HepG2 (cell line): ENCODE data around the gene YWHAQ. TPM values are rescaled to one million over a fixed set of nuclear protein-coding genes. Genes with fewer than 3 reads are reported as not detected.
"Not testable (repeated sequence)": the region's sequence is repeated elsewhere in the genome, so short reads cannot be mapped to it uniquely, and the experiment has no call there.

Experiments
- ATAC-seq: fragments of 200-7000 bp; cut with Tn5 transposase; 3 replicates; pipeline ENCODE4 v1.9.1; 2020; ENCODE audit warnings: mild to moderate bottlenecking, moderate library complexity
- BruUV-seq: library from RNA; stranded (reverse); fragments of 400-500 nt; replicated peaks from 2 replicates; lab custom pipeline; 2021; lab: Mats Ljungman, UMichigan
- CTCF ChIA-PET: fragments of 300-600 bp; formaldehyde crosslinking; extraction: SDS; loops from one replicate; lab custom pipeline; 2021; ENCODE audit warnings: low total read pairs, inconsistent platforms, low intra/inter-chr PET ratio; lab: Yijun Ruan, JAX
- POLR2A ChIA-PET: fragments of 350-600 bp; sonication (Branson Sonifier 250); formaldehyde crosslinking; loops from one replicate; lab custom pipeline; 2020; ENCODE audit warnings: antibody characterized with exemption, inconsistent platforms; lab: Yijun Ruan, JAX
- DNase-seq: peaks from one replicate; pipeline ENCODE4 v3.0.0-alpha.2; 2015; ENCODE audit warnings: low spot score
- FAIRE-seq: peaks from 3 replicates; lab custom pipeline; 2011; peaks lifted over from hg19 to GRCh38; lab: Jason Lieb, UNC
- H2AFZ ChIP-seq: one replicate; pipeline ENCODE4 v1.6.1; 2011; ENCODE audit warnings: low read length, inconsistent platforms
- H3K27ac ChIP-seq: fragments of 300-600 bp; 3 replicates; pipeline ENCODE4 v1.8.0; 2011; ENCODE audit warnings: mixed run types, mild to moderate bottlenecking, mixed read lengths, low read length, inconsistent platforms; ENCODE audit not compliant: insufficient read depth; ENCODE audit errors: extremely low read length
- H3K27me3 ChIP-seq, 2 experiments: fragments of 200-600 bp in 1 of 2; 2 replicates in 1 of 2; 3 replicates in 1 of 2; pipeline versions ENCODE4 v1.6.0 to v1.8.0; 2011; ENCODE audit warnings: low read length in 2 of 2, mild to moderate bottlenecking in 2 of 2, moderate library complexity in 2 of 2, inconsistent platforms in 1 of 2; ENCODE audit not compliant: insufficient read depth in 2 of 2, control insufficient read depth in 1 of 2
- H3K36me3 ChIP-seq, 2 experiments: fragments of 200-600 bp in 1 of 2; replicated peaks in 1 of 2; 2 replicates in 1 of 2; 3 replicates in 1 of 2; pipeline versions ENCODE4 v1.5.1 to v1.8.0; 2011; ENCODE audit warnings: low read length in 2 of 2, inconsistent platforms in 1 of 2; ENCODE audit not compliant: insufficient read depth in 2 of 2, control insufficient read depth in 1 of 2
- H3K4me1 ChIP-seq: 2 replicates; pipeline ENCODE4 v1.5.1; 2012; ENCODE audit warnings: low read length, inconsistent platforms; ENCODE audit not compliant: insufficient read depth
- H3K4me2 ChIP-seq: 2 replicates; pipeline ENCODE4 v1.6.0; 2011; ENCODE audit warnings: low read depth, low read length, inconsistent platforms
- H3K4me3 ChIP-seq, 3 experiments: fragments of 200-600 bp in 1 of 3; sonication (generic), shearing (Covaris generic) in 1 of 3; replicated peaks in 1 of 3; 2 replicates each; pipeline ENCODE4 v1.5.1; 2011 to 2016; ENCODE audit warnings: low read length in 3 of 3, inconsistent platforms in 2 of 3, low read depth in 2 of 3, mild to moderate bottlenecking in 2 of 3, control low read depth in 1 of 3, mixed read lengths in 1 of 3; ENCODE audit not compliant: insufficient read depth in 1 of 3
- H3K79me2 ChIP-seq: one replicate; pipeline ENCODE4 v1.6.1; 2011; ENCODE audit warnings: low read length, inconsistent platforms; ENCODE audit not compliant: insufficient read depth
- H3K9ac ChIP-seq: 2 replicates; pipeline ENCODE4 v1.6.0; 2011; ENCODE audit warnings: mild to moderate bottlenecking, low read depth, low read length, inconsistent platforms; ENCODE audit not compliant: insufficient read depth
- H3K9me3 ChIP-seq: 2 replicates; pipeline ENCODE4 v1.5.1; 2012; ENCODE audit warnings: mild to moderate bottlenecking, low read length
- H4K20me1 ChIP-seq: 2 replicates; pipeline ENCODE4 v1.6.0; 2011; ENCODE audit warnings: inconsistent platforms, mild to moderate bottlenecking, low read length, moderate library complexity; ENCODE audit not compliant: insufficient read depth
- HDAC1 ChIP-seq: sonication (generic); formaldehyde crosslinking; IDR thresholded peaks from 2 replicates; pipeline ENCODE4 v1.5.1; 2020; ENCODE audit warnings: mild to moderate bottlenecking, missing genetic modification reagents
- MAFF ChIP-seq: IDR thresholded peaks from 2 replicates; pipeline ENCODE4 v1.6.1; 2011; ENCODE audit warnings: low read depth, low read length, improper control_type of control experiment
- MAFK ChIP-seq, 2 experiments: IDR thresholded peaks in 1 of 2; conservative IDR thresholded peaks in 1 of 2; 2 replicates each; pipeline ENCODE4 v1.6.1; 2011; ENCODE audit warnings: improper control_type of control experiment in 2 of 2, low read length in 2 of 2
- NFYB ChIP-seq: sonication (generic); formaldehyde crosslinking; IDR thresholded peaks from 2 replicates; pipeline ENCODE4 v1.4.0; 2020; ENCODE audit warnings: missing genetic modification reagents
- RBM22 ChIP-seq: fragments of 200-400 bp; formaldehyde crosslinking; optimal IDR thresholded peaks from 2 replicates; pipeline ENCODE3; 2017; ENCODE audit warnings: mild to moderate bottlenecking, low read length, moderate library complexity
- ZNF121 ChIP-seq: sonication (generic); formaldehyde crosslinking; IDR thresholded peaks from 2 replicates; pipeline ENCODE4 v1.5.0; 2020; ENCODE audit warnings: mild to moderate bottlenecking, missing genetic modification reagents
- WGBS: methylation state at CpG from one replicate; pipeline ENCODE4 v1.1.6; 2017; ENCODE audit warnings: low lambda C conversion rate; 5-methylcytosine and 5-hydroxymethylcytosine counted together
- in situ Hi-C: cut with HindIII; loops from 2 replicates; pipeline ENCODE4 v1.10.0; 2017; ENCODE audit warnings: low pct_unique_long_range_greater_than_20kb; ENCODE audit not compliant: extremely low pct_ligation_motif_present
- intact Hi-C: fragments of 100-400 bp; cut with micrococcal nuclease; formaldehyde crosslinking; loops from one replicate; pipeline ENCODE4 v1.10.0; 2022; ENCODE audit not compliant: unreplicated experiment
- polyA plus RNA-seq, 8 experiments: library from polyadenylated mRNA; depleted of rRNA in 3 of 8; stranded (reverse) in 7 of 8; unstranded in 1 of 8; fragments of >200 nt; fragmentation: Illumina TruSeq in 4 of 8; extraction: Trizol in 4 of 8; gene quantifications; 2 replicates each; pipeline versions ENCODE4 v1.2.1 to v1.2.3, GENCODE V29; 2011 to 2016; ENCODE audit warnings: low read depth in 4 of 8, missing spikeins in 1 of 8, mixed read lengths in 1 of 8; ENCODE audit not compliant: insufficient read depth in 1 of 8
- total RNA-seq, 5 experiments: library from RNA; depleted of rRNA; stranded (reverse); fragments of >200 nt; fragmentation: Illumina TruSeq; extraction: Trizol; gene quantifications; 2 replicates each; pipeline ENCODE4 v1.2.3, GENCODE V29; 2016; ENCODE audit warnings: low read depth in 1 of 5
- TF ChIP-seq, protein P1 (sequence below): sonication (generic); formaldehyde crosslinking; IDR thresholded peaks from 2 replicates; pipeline ENCODE4 v1.4.0; 2020; ENCODE audit warnings: missing genetic modification reagents
- TF ChIP-seq, protein P2 (sequence below): sonication (generic); formaldehyde crosslinking; IDR thresholded peaks from 2 replicates; pipeline ENCODE4 v1.4.0; 2020; ENCODE audit warnings: missing genetic modification reagents

Gene YWHAQ
- total and polyA plus RNA-seq, 2 of the 13 experiments (the other 11 are each of a cell fraction or from before 2014, with no cell fraction given): 160 to 304 TPM

DNA sequence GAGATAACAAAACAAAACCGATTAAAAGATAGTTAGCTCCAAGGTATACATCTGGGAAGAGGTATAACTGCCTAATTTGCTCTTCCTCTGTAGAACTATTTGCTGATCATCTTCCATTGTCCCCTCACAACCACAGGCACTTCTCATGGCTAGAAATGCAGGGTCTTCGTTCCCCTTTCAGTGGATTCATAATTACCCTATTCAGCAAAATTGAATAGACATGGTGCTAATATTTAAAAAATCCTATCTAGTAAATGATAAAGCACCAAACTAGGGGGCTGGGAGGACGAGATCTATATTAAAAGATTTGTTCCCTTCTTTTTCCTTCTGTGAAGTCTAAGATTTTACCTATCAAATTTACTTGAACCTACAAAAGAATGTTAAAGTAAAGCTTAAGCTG lies 44.3 kb downstream of the YWHAQ start:
- H3K4me3 ChIP-seq: no peak overlapping the region
- H3K27me3 ChIP-seq: no peaks in the 10 kb centered on the region
- CTCF ChIA-PET: no interaction called here
- no TSS peak for BruUV-seq
- peaks cover 26 to 68% of the 10 kb centered on the region in 2 experiments for H3K36me3 ChIP-seq
- POLR2A ChIA-PET: interaction anchor here (1.2 kb wide), 1 partner anchor 31 kb away, joined by 5 read pairs; the partner anchor contains the start of gene ADAM17
- H3K4me1 ChIP-seq: no peaks in the 10 kb centered on the region
- H3K9ac ChIP-seq: no peak overlapping the region
- no peaks in the 10 kb centered on the region for H3K9me3 ChIP-seq
- TF ChIP-seq, protein P1, sequence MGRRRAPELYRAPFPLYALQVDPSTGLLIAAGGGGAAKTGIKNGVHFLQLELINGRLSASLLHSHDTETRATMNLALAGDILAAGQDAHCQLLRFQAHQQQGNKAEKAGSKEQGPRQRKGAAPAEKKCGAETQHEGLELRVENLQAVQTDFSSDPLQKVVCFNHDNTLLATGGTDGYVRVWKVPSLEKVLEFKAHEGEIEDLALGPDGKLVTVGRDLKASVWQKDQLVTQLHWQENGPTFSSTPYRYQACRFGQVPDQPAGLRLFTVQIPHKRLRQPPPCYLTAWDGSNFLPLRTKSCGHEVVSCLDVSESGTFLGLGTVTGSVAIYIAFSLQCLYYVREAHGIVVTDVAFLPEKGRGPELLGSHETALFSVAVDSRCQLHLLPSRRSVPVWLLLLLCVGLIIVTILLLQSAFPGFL (CRISPR knock-in tag): no peak
- TF ChIP-seq MAFK (conservative IDR thresholded peaks at IDR 0.05 in 1 of 2, IDR thresholded peaks at IDR 0.05 in 1 of 2; ENCODE audit: low read length in 2 of 2) (peak; percentile 66 to 77; a peak in 3 of 4 replicates), MAFF (peak; percentile 71; the same call in 1 of the 2 replicates)
- ATAC-seq (no peak), DNase-seq (no peak), FAIRE-seq (no peak)
- in situ Hi-C loops: no loop called here
- H3K79me2 ChIP-seq: peaks cover 5% of the 10 kb centered on the region
- WGBS: 96% methylated on average over 3 of the region's 3 CpGs
- no peak overlapping the region for H2AFZ ChIP-seq
- H4K20me1 ChIP-seq: no peaks in the 10 kb centered on the region
- no peak overlapping the region for H3K4me2 ChIP-seq
- intact Hi-C loops: no loop called here
- H3K27ac ChIP-seq: no peak overlapping the region

DNA sequence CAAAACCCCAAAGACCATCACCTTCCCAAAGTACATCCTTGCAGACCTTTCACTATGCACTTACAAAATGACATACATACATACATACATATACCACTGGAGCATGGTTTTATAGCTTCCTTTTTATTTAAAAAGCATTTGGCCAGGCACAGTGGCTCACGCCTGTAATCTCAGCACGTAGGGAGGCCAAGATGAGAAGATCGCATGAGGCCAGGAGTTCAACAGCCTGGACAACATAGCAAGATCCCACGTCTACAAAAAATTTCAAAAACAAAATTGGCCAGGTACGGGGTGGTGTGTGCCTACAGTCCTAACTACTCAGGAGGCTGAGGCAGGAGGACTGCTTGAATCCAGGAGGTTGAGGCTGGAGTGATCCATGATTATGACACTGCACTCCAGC lies 45.3 kb downstream of the YWHAQ start:
- intact Hi-C loops: no loop called here
- no peaks in the 10 kb centered on the region for H4K20me1 ChIP-seq
- POLR2A ChIA-PET: no interaction called here
- no peaks in the 10 kb centered on the region for H3K27me3 ChIP-seq
- no peaks in the 10 kb centered on the region for H3K4me1 ChIP-seq
- no peak overlapping the region for H3K4me3 ChIP-seq
- TF ChIP-seq NFYB (CRISPR knock-in tag): no peak
- no peak for TF ChIP-seq HDAC1
- TF ChIP-seq, protein P2, sequence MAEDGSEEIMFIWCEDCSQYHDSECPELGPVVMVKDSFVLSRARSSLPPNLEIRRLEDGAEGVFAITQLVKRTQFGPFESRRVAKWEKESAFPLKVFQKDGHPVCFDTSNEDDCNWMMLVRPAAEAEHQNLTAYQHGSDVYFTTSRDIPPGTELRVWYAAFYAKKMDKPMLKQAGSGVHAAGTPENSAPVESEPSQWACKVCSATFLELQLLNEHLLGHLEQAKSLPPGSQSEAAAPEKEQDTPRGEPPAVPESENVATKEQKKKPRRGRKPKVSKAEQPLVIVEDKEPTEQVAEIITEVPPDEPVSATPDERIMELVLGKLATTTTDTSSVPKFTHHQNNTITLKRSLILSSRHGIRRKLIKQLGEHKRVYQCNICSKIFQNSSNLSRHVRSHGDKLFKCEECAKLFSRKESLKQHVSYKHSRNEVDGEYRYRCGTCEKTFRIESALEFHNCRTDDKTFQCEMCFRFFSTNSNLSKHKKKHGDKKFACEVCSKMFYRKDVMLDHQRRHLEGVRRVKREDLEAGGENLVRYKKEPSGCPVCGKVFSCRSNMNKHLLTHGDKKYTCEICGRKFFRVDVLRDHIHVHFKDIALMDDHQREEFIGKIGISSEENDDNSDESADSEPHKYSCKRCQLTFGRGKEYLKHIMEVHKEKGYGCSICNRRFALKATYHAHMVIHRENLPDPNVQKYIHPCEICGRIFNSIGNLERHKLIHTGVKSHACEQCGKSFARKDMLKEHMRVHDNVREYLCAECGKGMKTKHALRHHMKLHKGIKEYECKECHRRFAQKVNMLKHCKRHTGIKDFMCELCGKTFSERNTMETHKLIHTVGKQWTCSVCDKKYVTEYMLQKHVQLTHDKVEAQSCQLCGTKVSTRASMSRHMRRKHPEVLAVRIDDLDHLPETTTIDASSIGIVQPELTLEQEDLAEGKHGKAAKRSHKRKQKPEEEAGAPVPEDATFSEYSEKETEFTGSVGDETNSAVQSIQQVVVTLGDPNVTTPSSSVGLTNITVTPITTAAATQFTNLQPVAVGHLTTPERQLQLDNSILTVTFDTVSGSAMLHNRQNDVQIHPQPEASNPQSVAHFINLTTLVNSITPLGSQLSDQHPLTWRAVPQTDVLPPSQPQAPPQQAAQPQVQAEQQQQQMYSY (CRISPR knock-in tag): no peak
- peak; percentile 90 for TF ChIP-seq ZNF121
- peak; percentile 71 for TF ChIP-seq RBM22
- TF ChIP-seq, all 625 proteins: peak for 2
- H3K27ac ChIP-seq: no peak overlapping the region
- peaks cover 24 to 61% of the 10 kb centered on the region in 2 experiments for H3K36me3 ChIP-seq
- FAIRE-seq (no peak), DNase-seq (no peak), ATAC-seq (no peak)
- no peak overlapping the region for H2AFZ ChIP-seq
- no peaks in the 10 kb centered on the region for H3K79me2 ChIP-seq
- no peaks in the 10 kb centered on the region for H3K9me3 ChIP-seq
- H3K4me2 ChIP-seq: no peak overlapping the region
- WGBS: 94% methylated on average over 5 of the region's 5 CpGs
- no TSS peak for BruUV-seq
- in situ Hi-C loops: no loop called here
- H3K9ac ChIP-seq: no peak overlapping the region
- CTCF ChIA-PET: no interaction called here

DNA sequence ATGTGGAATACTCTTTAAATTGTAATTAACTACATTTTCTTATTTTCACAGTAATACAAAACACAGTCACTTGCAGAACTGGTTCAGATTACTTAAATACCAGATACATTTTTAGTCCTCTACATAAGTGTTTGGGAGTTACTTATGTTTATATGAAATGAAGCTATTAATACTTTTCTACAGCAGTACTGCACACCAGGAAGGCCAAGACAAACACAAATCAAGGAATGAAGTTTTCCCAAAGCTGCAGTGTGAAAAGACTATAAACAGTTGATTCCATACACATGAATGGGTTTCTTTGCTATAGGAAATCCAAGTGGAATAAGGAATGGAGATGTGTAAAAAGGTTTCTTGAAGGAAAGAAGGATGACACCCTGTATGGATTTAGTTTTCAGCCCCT lies 45.9 kb downstream of the YWHAQ start:
- intact Hi-C loops, POLR2A ChIA-PET, FAIRE-seq, H3K4me3 ChIP-seq, BruUV-seq, H2AFZ ChIP-seq, H3K27me3 ChIP-seq, DNase-seq, CTCF ChIA-PET, H3K4me1 ChIP-seq, ATAC-seq, H3K79me2 ChIP-seq, H3K4me2 ChIP-seq, H3K9me3 ChIP-seq, in situ Hi-C loops, H3K9ac ChIP-seq, H4K20me1 ChIP-seq, H3K27ac ChIP-seq: not testable (repeated sequence)
- peaks cover 23 to 56% of the 10 kb centered on the region in 2 experiments for H3K36me3 ChIP-seq
